AG09309 (cell line): ENCODE data around the gene MZT2B.
"Not testable (repeated sequence)": the region's sequence is repeated elsewhere in the genome, so short reads cannot be mapped to it uniquely, and the experiment has no call there.

Source experiments
- DNase-seq: peaks from one replicate; pipeline ENCODE4 v3.0.0-alpha.2; 2010; ENCODE audit warnings: low read depth
- H3K4me3 ChIP-seq: 2 replicates; pipeline ENCODE4 v1.5.1; 2011; ENCODE audit warnings: mild to moderate bottlenecking, low read depth, low read length, moderate library complexity; ENCODE audit not compliant: control insufficient read depth
- TF ChIP-seq, protein P1 (sequence below): IDR thresholded peaks from 2 replicates; pipeline ENCODE4 v1.5.1; 2011; ENCODE audit warnings: mild to moderate bottlenecking, low read depth, low read length, inconsistent platforms; ENCODE audit not compliant: insufficient read depth, control insufficient read depth; ENCODE audit errors: missing control alignments

MZT2B gene

DNA sequence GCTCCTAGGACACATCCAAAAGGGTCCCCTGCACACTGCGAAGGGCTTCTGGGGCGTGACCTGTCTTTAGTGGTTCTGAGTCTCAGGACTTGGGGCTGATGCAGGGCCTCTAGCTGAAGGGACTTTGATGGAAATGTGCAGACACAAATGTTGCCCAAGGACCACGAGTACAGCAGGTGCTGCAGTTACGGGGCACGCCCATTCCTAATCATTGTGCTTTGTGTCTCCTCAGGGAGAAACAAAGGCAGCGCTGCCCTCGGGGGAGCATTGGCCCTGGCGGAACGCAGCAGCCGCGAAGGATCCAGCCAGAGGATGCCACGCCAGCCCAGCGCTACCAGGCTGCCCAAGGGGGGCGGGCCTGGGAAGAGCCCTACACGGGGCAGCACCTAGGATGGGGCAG lies 8.2 kb downstream of the MZT2B start:
- no peak for DNase-seq
- no peak overlapping the region for H3K4me3 ChIP-seq
- TF ChIP-seq, protein P1, sequence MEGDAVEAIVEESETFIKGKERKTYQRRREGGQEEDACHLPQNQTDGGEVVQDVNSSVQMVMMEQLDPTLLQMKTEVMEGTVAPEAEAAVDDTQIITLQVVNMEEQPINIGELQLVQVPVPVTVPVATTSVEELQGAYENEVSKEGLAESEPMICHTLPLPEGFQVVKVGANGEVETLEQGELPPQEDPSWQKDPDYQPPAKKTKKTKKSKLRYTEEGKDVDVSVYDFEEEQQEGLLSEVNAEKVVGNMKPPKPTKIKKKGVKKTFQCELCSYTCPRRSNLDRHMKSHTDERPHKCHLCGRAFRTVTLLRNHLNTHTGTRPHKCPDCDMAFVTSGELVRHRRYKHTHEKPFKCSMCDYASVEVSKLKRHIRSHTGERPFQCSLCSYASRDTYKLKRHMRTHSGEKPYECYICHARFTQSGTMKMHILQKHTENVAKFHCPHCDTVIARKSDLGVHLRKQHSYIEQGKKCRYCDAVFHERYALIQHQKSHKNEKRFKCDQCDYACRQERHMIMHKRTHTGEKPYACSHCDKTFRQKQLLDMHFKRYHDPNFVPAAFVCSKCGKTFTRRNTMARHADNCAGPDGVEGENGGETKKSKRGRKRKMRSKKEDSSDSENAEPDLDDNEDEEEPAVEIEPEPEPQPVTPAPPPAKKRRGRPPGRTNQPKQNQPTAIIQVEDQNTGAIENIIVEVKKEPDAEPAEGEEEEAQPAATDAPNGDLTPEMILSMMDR = no peak

DNA sequence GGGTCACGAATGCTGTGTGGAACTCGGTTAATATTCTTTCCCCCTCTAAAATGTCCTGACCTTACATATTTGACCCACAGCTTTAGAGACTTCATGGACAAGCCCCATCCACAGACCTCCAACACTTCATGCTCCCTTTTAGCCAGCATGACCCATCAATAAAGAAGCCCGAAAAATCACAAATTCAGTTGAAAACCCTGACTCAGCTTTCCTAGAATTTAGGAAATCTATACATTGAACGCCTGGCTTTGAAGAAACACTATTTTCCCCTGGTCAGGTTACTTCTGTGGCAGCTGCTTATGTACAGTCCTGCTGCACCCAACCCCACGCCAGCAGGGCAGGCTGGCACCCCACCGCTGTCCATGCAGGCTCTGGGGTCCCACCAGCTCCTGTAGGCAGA lies 9.3 kb downstream of the MZT2B start:
- H3K4me3 ChIP-seq, DNase-seq: not testable (repeated sequence)

DNA sequence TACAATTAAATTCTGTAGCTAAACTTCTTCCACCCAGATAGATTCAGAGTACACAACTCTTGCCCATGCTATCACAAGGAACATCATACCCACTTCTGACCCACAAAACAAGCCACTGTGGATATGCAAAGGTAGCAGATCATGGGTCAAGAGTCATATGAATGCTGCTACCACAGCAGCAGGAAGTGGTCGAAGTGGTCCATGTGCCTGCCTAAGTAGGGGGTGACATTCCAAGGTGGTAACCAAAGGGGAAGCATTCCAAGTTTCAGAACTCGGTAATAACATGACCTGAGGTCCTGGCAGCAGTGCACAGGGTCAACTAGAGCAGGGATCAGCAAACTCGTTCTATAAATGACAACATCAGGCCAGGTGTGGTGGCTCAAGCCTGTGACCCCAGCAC lies 10.4 kb downstream of the MZT2B start:
- not testable (repeated sequence) for H3K4me3 ChIP-seq, DNase-seq

DNA sequence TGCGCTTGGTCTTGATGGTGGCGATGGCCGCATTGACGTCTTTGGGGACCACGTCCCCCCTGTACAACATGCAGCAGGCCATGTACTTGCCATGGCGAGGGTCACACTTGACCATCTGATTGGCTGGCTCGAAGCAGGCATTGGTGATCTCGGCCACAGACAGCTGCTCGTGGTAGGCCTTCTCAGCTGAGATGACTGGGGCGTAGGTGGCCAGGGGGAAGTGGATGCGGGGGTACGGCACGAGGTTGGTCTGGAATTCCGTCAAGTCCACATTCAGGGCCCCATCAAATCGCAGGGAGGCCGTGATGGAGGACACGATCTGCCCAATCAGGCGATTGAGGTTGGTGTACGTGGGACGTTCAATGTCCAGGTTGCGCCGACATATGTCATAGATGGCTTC lies 11.8 kb downstream of the MZT2B start:
- not testable (repeated sequence) for DNase-seq

DNA sequence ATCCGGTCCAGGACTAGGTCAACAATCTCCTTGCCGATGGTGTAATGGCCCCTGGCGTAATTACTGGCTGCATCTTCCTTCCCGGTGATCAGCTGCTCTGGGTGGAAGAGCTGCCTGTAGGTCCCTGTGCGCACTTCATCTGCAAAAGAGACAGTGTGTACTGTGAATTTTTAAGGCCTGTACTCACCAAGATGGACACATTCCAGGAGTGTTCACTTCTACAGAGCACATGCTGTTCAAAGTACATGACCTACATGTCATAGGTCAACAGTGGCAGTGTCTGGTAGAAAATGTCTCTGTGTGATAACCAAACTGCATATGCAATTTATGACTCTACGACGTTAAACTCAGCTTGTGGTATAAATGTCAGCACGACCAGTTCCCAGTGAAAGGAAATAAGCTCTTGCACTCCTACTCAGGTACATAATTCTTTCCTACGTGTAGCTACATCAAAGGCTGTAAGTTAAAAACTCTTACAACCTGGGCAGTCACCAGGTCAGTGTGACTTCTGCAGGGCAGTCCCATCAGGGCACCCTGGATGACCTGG lies 13.1 kb downstream of the MZT2B start:
- DNase-seq, H3K4me3 ChIP-seq: not testable (repeated sequence)

More for the DNA sequence above, 11.8 kb downstream of the MZT2B start:
- H3K4me3 ChIP-seq = not testable (repeated sequence)

DNA sequence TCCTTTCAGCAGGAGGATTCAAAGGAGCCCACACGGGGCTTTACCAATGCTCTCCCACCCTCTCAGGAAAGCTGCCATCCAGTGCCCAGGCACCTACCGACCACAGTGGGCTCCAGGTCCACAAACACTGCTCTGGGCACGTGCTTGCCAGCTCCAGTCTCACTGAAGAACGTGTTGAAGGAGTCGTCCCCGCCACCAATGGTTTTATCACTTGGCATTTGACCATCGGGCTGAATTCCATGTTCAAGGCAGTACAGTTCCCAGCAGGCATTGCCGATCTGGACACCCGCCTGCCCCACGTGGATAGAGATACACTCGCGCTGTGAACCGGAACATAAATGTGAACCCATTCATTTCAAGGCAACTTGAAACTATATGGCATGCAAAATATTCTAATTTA lies 14.0 kb downstream of the MZT2B start:
- not testable (repeated sequence) for H3K4me3 ChIP-seq, DNase-seq

DNA sequence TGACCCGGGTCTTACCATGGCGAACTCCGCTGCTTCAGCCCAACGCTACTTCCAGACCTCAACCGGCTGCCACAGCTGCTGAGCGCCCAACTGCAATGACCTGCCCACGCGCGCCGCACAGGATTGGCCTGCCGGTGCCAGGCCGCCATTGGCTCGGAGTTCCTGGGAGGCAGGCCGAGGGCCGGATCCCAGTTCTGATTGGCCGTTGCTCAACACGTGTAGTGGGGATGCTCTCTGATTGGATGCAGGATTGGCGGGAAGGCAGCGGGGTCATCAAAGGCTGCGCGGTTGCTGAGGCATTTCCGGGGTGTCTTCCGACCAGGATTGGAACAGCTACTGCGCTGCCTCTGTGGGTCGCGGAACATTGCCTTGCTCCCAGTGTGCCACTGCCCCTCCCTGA lies 16.3 kb downstream of the MZT2B start, which contains the start of gene TUBA3E:
Gene TUBA3E, minus strand, starts transcription at position 97 of the 400 bp plus-strand sequence. Its CDS starts 79 bp downstream, at position 18.
- DNase-seq = no peak
- TF ChIP-seq, protein P1 = no peak
- no peak within 1 kb of the TSS for H3K4me3 ChIP-seq

DNA sequence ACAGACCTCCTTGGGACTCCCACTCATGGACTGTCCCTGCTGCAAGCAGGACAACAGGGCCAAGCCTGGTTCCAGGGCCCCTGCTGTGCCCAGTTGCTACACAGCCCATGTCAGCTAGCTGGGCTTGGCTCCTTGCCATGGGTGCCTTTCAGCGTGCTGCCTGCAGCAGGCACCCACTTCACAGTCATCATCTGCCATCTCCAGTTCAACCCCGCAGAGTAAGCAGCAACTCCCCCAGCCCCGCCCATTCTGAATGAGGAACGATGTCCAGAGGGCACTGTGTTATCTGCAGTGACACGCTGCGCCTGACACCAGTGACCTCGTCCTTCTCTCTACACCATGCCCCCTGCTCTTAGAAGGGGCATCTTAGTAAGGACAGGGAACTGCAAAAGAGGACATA lies 20.5 kb downstream of the MZT2B start:
- DNase-seq, H3K4me3 ChIP-seq: not testable (repeated sequence)

DNA sequence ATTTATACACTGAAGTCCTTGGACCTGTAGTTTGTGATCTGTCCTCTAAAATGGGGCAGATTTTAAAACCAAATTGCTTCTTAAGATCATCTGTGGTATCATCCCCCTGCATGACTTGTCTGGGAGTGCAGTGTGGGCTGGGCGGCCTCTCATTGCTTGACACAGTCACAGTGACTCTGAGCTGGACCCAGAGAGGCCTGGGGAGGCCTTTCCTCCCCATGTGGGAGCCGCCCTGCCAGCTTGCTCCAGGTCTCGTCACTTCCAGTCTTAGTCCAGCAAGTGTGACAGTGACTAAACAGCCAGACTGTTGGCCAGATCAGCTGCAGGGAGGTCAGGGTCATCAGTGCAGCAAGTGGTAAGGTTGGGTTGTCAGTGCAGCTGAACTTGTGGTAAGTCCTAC lies 21.1 kb downstream of the MZT2B start:
- not testable (repeated sequence) for DNase-seq, H3K4me3 ChIP-seq

DNA sequence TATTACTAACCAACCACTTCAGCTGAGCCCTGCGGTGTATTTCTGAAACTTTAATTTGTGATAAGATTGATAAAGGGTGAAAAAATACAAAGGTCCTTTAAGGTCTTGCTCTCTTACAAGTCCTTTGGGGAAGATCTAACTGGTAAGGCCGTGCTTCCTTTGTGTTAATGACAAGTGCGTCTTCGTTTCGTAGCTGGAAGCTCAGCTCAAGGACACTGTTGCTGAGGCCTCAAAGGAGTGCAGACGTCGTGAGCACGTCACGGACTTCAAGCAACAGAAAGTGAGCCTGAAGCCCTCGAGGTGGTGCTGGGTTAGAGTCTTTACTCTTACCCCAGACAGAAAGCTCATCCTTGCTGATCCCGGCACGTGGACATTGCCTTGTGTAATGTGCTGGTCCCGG lies 25.0 kb downstream of the MZT2B start:
- not testable (repeated sequence) for H3K4me3 ChIP-seq, DNase-seq

DNA sequence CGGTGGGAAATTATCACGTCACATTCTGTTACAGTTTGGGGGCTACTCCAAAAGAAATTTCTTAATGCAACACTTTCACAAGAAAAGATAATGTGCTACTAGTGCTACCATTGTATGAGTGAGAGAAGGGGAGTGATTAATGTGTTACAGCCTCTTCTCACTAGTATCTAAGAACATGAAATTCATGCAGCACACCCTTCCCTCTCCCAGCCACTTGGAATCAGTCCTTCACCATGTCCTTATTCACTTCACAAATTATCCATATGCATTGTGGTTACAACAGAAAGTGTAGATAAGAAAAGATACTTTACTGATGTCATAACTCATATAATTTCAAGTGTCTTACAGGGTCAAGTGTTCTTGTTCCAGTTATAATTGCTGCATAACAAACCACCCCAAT lies 37.1 kb downstream of the MZT2B start:
- H3K4me3 ChIP-seq, DNase-seq: not testable (repeated sequence)

DNA sequence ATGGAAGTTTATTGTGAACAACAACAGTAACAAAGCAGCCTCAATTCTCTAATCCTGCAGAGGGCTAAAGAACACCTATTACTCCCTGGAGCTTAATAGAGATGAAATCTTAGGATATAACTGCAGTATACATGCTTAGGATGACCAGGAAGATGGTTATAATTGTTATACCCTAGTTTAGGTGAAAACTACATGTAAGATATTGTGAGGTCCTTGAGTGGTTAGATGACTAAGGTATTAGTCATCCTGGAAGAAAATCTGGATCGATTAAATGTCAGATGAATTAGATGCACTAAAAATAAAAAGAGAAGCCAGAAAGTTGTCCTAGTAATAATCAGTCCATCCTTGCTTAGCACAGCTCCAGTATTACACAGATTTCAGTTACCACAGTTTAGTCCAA lies 38.4 kb downstream of the MZT2B start:
- DNase-seq, H3K4me3 ChIP-seq: not testable (repeated sequence)

DNA sequence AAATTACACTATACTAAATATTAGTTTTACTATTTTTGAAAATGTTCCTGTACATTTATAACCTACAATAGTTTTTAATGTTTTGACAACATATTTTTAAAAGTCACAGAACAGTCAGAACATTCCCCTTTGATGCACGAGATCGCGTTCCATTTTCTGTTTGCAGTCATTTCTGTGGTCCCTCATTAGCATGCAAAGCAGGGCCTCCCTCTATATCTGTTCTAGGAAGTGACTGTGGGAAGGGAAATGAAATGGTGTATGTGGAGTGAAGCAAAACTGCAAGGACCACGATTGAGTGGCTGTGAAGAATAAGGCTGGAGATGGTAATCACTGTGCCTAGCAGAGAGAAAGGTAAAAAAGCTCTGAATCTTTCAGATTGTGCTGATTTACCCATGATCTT lies 40.5 kb downstream of the MZT2B start:
- not testable (repeated sequence) for DNase-seq, H3K4me3 ChIP-seq

DNA sequence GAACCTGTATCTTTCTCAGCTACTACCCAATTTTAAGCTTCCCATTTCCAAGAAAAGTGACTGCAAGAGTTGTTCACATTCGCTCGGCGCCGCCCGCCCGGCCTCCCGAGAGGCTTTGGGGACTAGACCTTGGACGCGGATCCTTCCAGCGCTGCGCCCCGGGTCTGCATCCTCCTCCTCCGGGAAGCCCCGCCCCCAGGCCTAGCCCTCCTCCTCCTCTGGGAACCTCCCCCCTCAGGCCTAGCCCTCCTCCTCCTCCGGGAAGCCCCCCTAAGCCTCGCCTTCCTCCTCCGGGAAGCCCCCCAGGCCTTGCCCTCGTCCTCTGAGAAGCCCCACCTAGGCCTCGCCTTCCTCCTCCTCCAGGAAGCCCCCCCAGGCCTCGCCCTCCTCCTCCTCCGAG lies 45.9 kb downstream of the MZT2B start:
- not testable (repeated sequence) for DNase-seq, H3K4me3 ChIP-seq

DNA sequence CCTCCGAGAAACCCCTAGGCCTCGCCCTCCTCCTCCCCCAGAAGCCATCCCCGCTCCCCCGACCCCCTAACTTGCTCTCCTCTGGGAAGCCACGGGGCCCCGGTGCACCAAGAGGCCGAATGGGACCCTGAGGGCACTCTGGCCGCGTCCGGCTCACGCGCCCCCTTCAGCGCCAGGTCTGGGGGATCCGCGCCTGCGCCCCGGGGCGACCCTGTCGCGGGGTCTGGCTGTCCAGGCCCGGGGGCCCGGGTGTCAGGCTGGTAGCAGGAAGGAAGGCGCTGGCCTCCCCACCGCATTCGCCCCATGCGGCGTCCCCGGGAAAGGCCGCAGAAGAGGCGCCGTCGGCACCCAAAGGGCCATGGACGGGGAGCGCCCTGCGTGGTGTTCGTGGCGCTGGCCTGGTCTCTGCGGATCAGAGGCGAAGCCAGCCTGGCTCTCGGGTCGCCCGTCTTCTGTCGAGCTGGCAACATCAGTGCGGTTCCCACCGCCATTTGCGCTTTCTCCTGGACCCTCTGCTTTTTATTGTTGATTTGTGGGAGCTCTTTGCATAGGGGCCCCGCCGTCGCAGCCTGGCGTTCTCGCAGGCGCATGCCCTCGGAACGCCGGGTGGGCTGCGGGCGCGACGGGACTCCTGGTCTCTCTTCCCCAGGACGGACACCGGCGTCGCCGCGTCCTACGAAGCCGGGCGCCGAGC lies 46.6 kb downstream of the MZT2B start:
- DNase-seq = not testable (repeated sequence)

DNA sequence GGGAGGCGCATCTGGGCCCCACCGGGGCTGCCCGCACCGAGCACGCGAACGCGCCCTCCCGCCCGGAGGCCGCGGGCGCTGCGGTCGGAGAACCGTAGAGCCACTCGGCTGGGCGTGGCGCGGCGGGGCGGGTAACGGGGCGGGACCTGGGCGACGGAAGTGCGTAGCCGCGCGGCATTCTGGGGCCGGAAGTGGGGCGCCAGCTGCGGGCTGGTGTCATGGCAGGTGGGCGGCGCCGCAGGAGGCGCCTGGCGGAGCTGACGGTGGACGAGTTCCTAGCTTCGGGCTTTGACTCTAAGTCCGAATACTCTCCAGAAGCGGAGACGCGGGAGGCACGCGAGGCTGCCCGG lies 47.1 kb downstream of the MZT2B start:
- not testable (repeated sequence) for DNase-seq, H3K4me3 ChIP-seq

More for the DNA sequence above, 46.6 kb downstream of the MZT2B start:
- not testable (repeated sequence) for H3K4me3 ChIP-seq

DNA sequence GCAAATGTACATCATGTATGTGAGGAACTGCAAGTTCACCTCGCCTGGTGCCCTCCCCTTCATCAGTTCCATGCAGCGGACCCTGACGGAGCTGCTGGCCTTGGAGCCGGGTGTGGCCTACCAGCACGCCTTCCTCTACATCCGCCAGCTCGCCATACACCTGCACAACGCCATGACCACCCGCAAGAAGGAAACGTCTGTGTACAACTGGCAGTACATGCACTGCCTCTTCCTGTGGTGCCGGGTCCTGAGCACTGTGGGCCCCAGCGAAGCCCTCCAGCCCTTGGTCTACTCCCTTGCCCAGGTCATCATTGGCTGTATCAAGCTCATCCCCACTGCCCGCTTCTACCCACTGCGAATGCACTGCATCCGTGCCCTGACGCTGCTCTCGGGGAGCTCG lies 48.3 kb downstream of the MZT2B start:
- not testable (repeated sequence) for H3K4me3 ChIP-seq, DNase-seq
